ENCODE measurements around the gene HEXA. TPM values are rescaled to one million over a fixed set of nuclear protein-coding genes. Genes with fewer than 3 reads are reported as not detected.
A peak's percentile ranks its signal among the peaks of the same experiment; 100 is the strongest.

The HEXA gene
- total and polyA plus RNA-seq, 9 of the 15 experiments (the other 6 are each of a cell fraction or from before 2014, with no cell fraction given), result 22.2 to 136 (median 68.9) TPM

DNA sequence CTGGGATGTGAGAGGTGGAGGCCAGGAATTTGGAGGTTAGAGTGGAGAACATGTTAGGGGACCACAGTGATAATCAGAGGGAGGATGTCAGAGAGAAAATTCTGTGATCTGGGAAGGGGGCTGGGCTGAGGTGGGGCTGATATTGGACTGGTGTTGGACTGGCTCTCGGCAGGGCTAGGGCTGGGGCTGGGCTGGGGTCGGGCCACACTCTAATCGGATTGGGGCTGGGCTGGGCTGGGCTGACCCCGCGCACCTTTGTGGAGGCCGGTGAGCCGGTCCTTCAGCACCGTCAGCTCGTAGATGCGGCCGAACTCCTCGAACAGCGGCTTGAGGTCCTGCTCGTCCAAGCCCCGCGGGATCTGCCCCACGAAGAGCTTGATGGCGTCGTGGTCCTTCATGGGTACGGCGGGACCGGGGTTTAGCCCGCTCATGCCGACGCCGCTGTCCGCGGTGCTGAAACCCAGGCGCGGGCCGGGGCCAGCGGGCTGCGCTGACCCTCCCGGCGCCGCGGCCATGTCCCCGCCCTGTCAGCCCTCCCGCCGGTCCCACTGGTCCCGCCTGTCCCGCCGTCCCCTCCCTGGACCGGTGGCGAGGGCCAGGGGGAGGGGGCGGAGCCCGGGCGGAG lies 56.3 kb downstream of the HEXA start (continued):
- TF ChIP-seq HDAC2 (IDR thresholded peaks at IDR 0.05) (0 out of 2 replicates have a peak, but pooled peaks have one; percentile 22), PHTF2 (CRISPR knock-in tag; IDR thresholded peaks at IDR 0.05) (no peak), ZNF707 (CRISPR knock-in tag; conservative IDR thresholded peaks at IDR 0.05) (no peak), BRF2 (IDR thresholded peaks at IDR 0.05; ENCODE audit: borderline replicate concordance, insufficient read depth, insufficient read length) (no peak), MAX (CRISPR knock-in tag; IDR thresholded peaks at IDR 0.05) (peak; percentile 88), ILF3 (IDR thresholded peaks at IDR 0.05; ENCODE audit: borderline replicate concordance) (no peak), TBP (optimal IDR thresholded peaks at IDR 0.05; ENCODE audit: low read depth, low read length) (no peak), ETV5 (CRISPR knock-in tag; IDR thresholded peaks at IDR 0.05; ENCODE audit: low read depth) (peak; percentile 62; the same call in 1 of the 2 replicates), CEBPB (tag; IDR thresholded peaks at IDR 0.05) (no peak), ELK3 (CRISPR knock-in tag; IDR thresholded peaks at IDR 0.05) (no peak), HDAC8 (tag; IDR thresholded peaks at IDR 0.05) (no peak), SP2 (IDR thresholded peaks at IDR 0.05; ENCODE audit: extremely low read depth, low read depth, low read length, poor library complexity, severe bottlenecking) (no peak), GABPA (tag; conservative IDR thresholded peaks at IDR 0.05; ENCODE audit: low read depth) (no peak), E2F1 (CRISPR knock-in tag; IDR thresholded peaks at IDR 0.05) (peak; percentile 84), ZFP1 (CRISPR knock-in tag; IDR thresholded peaks at IDR 0.05) (no peak), KLF16 (IDR thresholded peaks at IDR 0.05) (no peak), SAFB (IDR thresholded peaks at IDR 0.05; ENCODE audit: borderline replicate concordance, low read depth, low read length) (0 out of 2 replicates have a peak, but pooled peaks have one; percentile 33), GABPB1 (CRISPR knock-in tag; IDR thresholded peaks at IDR 0.05) (peak; percentile 68), POLR2AphosphoS5 (IDR thresholded peaks at IDR 0.05; ENCODE audit: control insufficient read depth, insufficient read depth, low read depth, low read length) (no peak), EHMT2 (IDR thresholded peaks at IDR 0.05) (peak; percentile 97), MED1 (CRISPR knock-in tag; IDR thresholded peaks at IDR 0.05; ENCODE audit: borderline replicate concordance) (0 out of 2 replicates have a peak, but pooled peaks have one; percentile 29), ZKSCAN3 (CRISPR knock-in tag; IDR thresholded peaks at IDR 0.05) (no peak), RFX1 (IDR thresholded peaks at IDR 0.05) (no peak), POLR3A (IDR thresholded peaks at IDR 0.05; ENCODE audit: borderline replicate concordance, extremely low read depth, insufficient read depth, insufficient read length) (no peak), HSF4 (CRISPR knock-in tag; IDR thresholded peaks at IDR 0.05; ENCODE audit: borderline replicate concordance) (no peak), PTRF (tag; IDR thresholded peaks at IDR 0.05) (no peak), FOXP1 (CRISPR knock-in tag; IDR thresholded peaks at IDR 0.05) (peak; percentile 97), RNF2 (IDR thresholded peaks at IDR 0.05) (no peak)
